ENCODE data around the gene TPK1.

DNA sequence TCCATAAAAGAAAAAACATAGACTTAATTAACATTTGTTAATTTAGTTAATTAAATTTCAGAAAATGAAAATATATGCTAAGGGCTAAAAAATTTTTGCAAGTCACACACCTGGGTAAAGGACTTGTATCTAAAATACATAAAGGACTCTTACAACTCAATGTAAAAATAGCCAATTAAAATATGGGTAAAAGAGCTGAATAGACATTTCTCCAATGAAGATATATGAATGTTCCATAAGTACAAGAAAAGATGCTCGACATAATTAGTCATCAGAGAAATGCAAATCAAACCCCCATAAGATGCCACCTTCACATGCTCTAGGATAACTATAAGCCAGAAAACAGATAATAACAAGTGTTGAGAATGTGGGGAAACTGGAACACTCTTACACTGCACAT is 288.0 kb downstream of the TPK1 start:
- TF ChIP-seq, protein P1, sequence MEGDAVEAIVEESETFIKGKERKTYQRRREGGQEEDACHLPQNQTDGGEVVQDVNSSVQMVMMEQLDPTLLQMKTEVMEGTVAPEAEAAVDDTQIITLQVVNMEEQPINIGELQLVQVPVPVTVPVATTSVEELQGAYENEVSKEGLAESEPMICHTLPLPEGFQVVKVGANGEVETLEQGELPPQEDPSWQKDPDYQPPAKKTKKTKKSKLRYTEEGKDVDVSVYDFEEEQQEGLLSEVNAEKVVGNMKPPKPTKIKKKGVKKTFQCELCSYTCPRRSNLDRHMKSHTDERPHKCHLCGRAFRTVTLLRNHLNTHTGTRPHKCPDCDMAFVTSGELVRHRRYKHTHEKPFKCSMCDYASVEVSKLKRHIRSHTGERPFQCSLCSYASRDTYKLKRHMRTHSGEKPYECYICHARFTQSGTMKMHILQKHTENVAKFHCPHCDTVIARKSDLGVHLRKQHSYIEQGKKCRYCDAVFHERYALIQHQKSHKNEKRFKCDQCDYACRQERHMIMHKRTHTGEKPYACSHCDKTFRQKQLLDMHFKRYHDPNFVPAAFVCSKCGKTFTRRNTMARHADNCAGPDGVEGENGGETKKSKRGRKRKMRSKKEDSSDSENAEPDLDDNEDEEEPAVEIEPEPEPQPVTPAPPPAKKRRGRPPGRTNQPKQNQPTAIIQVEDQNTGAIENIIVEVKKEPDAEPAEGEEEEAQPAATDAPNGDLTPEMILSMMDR (IDR thresholded peaks at IDR 0.05; ENCODE audit: poor library complexity, severe bottlenecking): no peak
- TF ChIP-seq POLR2AphosphoS5 (IDR thresholded peaks at IDR 0.05): no peak
